Measurements from ENCODE around the gene UBTD1.
"Not testable (repeated sequence)": the region's sequence is repeated elsewhere in the genome, so short reads cannot be mapped to it uniquely, and the experiment has no call there.

The UBTD1 gene

GRCh38 chr10:97498841-97499560, at the start of gene UBTD1:
UBTD1 (plus strand) TSS chr10:97498924; CDS start chr10:97499204, 280 bp downstream.
- FAIRE-seq = no peak

- FAIRE-seq = no peak
Observed at GRCh38 chr10:97450828-97451227, 47.9 kb upstream of the UBTD1 start.

- FAIRE-seq = no peak
Observed at GRCh38 chr10:97451605-97452004, 47.1 kb upstream of the UBTD1 start.

- no peak for FAIRE-seq
Observed at GRCh38 chr10:97452352-97452751, 46.4 kb upstream of the UBTD1 start.

- FAIRE-seq = no peak
Observed at GRCh38 chr10:97454330-97455036, 44.2 kb upstream of the UBTD1 start.

- no peak for FAIRE-seq
Observed at GRCh38 chr10:97456034-97456685, 42.6 kb upstream of the UBTD1 start.

GRCh38 chr10:97456686-97457065, 42.0 kb upstream of the UBTD1 start:
- no peak for FAIRE-seq

GRCh38 chr10:97459111-97459510, 39.6 kb upstream of the UBTD1 start:
- no peak for FAIRE-seq

- no peak for FAIRE-seq
Observed at GRCh38 chr10:97459933-97460332, 38.8 kb upstream of the UBTD1 start.

- FAIRE-seq = no peak
Observed at GRCh38 chr10:97462309-97462708, 36.4 kb upstream of the UBTD1 start.

GRCh38 chr10:97463363-97464132, 35.2 kb upstream of the UBTD1 start:
- no peak for FAIRE-seq

- FAIRE-seq = no peak
Observed at GRCh38 chr10:97464226-97464625, 34.5 kb upstream of the UBTD1 start.

- FAIRE-seq = no peak
Observed at GRCh38 chr10:97465982-97466381, 32.7 kb upstream of the UBTD1 start.

GRCh38 chr10:97466755-97467154, 32.0 kb upstream of the UBTD1 start:
- FAIRE-seq = no peak

GRCh38 chr10:97468162-97468561, 30.6 kb upstream of the UBTD1 start:
- no peak for FAIRE-seq

GRCh38 chr10:97468781-97469180, 29.9 kb upstream of the UBTD1 start:
- FAIRE-seq = not testable (repeated sequence)

- no peak for FAIRE-seq
Observed at GRCh38 chr10:97474918-97475317, 23.8 kb upstream of the UBTD1 start.

- no peak for FAIRE-seq
Observed at GRCh38 chr10:97475936-97476594, 22.7 kb upstream of the UBTD1 start.

- FAIRE-seq = not testable (repeated sequence)
Observed at GRCh38 chr10:97479410-97479809, 19.3 kb upstream of the UBTD1 start.

- no peak for FAIRE-seq
Observed at GRCh38 chr10:97479939-97480338, 18.8 kb upstream of the UBTD1 start.

- FAIRE-seq = no peak
Observed at GRCh38 chr10:97481071-97481470, 17.7 kb upstream of the UBTD1 start.

- FAIRE-seq = no peak
Observed at GRCh38 chr10:97482381-97482780, 16.3 kb upstream of the UBTD1 start.

GRCh38 chr10:97483506-97483905, 15.2 kb upstream of the UBTD1 start:
- FAIRE-seq = no peak
